Hematopoietic multipotent progenitor cell treated with erythropoietin and hydrocortisone succinate and interleukin-3 and kit ligand, for 17 days (in vitro differentiated cells): ENCODE data around the gene INS.
A peak's percentile ranks its signal among the peaks of the same experiment; 100 is the strongest.
"Not testable (repeated sequence)": the region's sequence is repeated elsewhere in the genome, so short reads cannot be mapped to it uniquely, and the experiment has no call there.

Source experiments
- DNase-seq: peaks from one replicate; pipeline ENCODE4 v3.0.0-alpha.2; 2015; ENCODE audit warnings: low spot score

Gene INS

DNA sequence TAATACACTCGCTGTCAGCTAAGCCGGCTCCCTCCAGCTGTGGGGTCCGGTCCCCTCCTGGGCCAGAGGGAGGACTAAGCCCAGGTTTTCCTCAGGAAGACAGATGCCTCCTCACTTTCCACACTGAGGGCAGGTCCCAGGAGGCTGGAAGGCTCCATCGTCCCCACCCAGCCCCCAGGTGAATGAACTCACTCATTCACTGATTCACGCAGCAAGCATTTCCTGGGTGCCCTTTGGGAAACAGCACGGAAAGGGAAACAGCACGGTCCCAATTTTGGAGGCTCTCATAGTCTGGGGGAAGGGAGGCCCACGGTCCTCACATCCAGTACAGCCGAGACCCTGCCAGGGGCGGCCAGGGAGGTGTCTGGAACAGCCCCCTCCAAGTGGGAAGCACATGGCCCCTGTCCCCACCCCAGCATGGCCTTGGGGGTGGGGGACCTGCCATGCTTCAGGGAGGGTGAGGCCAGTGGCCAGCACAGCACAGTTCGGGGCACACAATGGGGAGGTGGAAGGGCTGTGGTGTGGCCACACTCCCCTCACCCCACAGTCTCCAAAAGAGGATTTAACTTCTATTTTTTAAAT lies 19.9 kb upstream of the INS start:
- no peak for DNase-seq

- DNase-seq: no peak
Measured at GRCh38 chr11:2180347-2180746, 19.3 kb upstream of the INS start.

DNA sequence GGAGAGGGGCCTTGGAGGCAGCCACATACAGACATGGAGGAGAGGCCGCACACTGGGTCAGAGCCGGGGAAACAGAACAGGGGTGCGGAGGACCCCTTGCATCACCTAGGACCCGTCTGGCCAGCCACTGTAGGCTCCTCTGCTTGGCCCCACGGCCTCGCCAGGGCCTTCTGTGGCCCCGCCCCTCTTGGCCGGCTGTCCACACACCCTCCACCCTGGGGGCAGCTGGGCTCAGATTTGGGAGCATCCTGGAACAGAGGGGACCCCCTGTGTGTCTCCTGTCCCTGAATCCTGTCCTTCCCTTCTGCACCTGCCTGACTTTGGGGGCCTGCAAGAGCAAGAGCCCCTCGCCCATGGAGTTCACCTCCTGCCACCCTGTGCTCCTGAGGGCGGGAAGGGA lies 18.5 kb upstream of the INS start:
- DNase-seq: no peak

GRCh38 chr11:2178906-2179494 lies 18.0 kb upstream of the INS start:
- no peak for DNase-seq

- DNase-seq: not testable (repeated sequence)
Measured at GRCh38 chr11:2178055-2178773, 17.2 kb upstream of the INS start.

DNA sequence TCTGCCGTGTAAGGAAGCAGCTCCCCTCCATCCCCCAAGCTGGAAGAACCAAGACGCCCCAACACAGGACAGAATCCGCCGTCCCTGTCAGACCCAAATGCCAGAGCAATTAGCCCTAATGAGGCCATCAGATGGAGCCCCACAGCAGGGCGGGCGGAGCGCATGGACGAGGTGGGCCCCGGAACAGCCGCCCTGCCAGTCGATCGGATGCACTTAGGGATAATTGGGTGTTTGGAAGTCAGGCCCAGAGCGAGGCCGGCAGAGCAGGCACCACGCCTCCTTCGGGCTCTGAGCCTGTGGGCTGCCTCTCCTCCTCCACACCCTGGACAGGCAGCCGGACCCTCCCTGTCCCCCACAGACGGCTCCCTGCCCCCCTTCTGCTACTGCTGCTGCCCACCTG lies 16.1 kb upstream of the INS start:
- no peak for DNase-seq

DNA sequence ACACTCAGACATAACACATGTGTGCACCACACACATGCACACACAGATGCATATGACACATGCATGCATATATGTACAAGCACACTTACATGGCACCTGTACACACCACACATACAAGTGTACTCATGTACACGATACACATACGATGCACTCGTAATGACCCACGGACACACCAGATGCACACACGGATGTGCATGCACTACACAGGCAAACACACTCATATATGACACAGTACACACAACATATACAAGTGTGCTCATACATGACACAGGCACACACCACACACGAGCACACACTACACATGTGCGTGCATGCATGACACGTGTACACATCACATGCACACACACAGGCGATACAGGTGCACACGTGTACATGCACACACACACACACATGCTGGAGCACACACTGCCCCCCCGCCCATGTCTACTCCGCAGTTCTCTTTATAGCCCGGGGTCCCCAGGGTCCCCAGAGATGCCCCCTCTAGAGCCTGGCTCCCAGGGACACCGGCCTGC lies 15.4 kb upstream of the INS start:
- no peak for DNase-seq

DNA sequence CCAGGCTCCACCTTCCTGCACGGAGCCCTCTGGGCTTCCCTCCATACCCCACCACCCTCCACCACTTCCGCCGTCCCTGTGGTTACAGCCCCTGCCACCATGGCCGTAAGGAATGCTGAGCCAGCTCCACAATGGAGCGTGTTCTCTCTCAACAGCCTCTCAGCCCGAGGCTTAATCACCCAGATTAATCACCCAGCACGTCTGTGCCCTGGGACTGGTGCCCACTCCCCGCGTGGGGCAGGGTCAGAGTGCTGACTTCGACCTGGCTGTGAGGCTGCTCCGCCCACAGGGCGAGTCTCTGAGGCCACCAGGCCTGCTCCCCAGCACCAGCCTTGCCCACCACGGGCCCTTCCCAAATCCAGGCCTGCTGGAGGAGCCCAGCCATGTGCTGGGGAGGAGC lies 14.7 kb upstream of the INS start:
- no peak for DNase-seq

- DNase-seq: no peak
Measured at GRCh38 chr11:2174361-2174760, 13.4 kb upstream of the INS start.

GRCh38 chr11:2173761-2174160 lies 12.8 kb upstream of the INS start:
- DNase-seq: no peak

DNA sequence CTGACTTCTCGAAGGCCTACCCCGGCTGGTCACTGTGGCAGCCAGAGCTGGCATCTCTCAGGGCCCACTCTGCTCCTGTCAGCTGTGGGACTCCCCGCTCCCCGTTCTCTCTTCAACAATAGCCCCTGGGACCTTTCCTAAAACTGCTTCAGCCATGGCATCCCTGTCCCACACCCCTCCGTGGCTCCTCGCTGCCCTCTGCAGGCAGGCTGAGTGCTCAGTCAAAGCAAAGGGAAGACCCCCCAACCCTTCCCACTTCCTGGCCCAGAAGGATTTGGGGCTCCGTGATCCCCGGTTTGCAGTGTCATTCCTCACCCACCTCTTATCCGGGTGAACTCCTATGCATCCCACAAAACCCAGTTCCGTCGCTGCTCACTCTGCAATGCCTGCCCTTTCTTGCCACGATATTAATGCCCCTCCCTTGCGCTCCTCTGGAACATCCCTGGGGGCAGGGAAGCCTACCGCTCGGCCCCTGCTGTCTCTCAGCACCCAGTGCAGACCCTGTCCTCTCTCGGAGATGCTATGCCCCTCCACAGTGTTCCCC lies 12.2 kb upstream of the INS start:
- no peak for DNase-seq

GRCh38 chr11:2172676-2173075 lies 11.7 kb upstream of the INS start:
- DNase-seq: no peak

GRCh38 chr11:2171591-2172003 lies 10.6 kb upstream of the INS start, which contains the start of gene TH:
Gene TH (minus strand): TSS chr11:2171815. CDS start chr11:2171786, 29 bp downstream.
- no peak for DNase-seq

GRCh38 chr11:2169626-2170570 lies 8.9 kb upstream of the INS start:
- no peak for DNase-seq

- no peak for DNase-seq
Measured at GRCh38 chr11:2169005-2169378, 8.0 kb upstream of the INS start.

DNA sequence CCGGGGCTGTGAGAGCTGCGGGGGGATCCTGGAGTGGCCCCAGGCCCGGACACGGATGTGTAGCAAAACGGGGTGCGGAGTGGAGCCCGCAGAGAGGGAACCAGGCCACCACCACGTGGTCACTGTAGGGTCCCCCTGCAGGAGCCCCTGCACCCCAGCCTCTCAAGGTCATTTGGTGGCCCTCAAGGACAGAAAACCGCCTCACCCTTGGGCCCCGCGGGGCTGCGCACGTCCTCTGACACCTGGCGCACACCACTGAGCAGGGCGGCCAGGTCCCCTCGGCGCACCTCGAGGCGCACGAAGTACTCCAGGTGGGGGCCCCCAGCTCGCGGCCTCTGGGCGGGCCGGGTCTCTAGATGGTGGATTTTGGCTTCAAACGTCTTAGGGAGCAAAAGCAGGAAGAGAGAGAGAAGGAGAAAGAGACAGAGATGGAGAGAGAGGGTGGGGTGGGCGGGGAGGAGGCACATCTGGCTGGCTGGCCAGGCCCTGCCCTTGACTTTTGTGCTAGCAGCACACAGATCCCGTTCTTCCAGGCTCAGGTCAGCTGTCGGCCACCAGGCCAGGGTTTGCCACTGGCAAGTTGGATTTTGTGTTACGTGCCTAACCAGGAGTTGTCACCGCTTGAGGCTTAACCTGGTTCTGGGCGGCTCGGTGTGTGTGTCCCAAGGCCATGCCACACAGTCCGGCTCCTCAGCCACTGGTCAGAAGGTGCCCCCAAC lies 7.4 kb upstream of the INS start:
- no peak for DNase-seq

DNA sequence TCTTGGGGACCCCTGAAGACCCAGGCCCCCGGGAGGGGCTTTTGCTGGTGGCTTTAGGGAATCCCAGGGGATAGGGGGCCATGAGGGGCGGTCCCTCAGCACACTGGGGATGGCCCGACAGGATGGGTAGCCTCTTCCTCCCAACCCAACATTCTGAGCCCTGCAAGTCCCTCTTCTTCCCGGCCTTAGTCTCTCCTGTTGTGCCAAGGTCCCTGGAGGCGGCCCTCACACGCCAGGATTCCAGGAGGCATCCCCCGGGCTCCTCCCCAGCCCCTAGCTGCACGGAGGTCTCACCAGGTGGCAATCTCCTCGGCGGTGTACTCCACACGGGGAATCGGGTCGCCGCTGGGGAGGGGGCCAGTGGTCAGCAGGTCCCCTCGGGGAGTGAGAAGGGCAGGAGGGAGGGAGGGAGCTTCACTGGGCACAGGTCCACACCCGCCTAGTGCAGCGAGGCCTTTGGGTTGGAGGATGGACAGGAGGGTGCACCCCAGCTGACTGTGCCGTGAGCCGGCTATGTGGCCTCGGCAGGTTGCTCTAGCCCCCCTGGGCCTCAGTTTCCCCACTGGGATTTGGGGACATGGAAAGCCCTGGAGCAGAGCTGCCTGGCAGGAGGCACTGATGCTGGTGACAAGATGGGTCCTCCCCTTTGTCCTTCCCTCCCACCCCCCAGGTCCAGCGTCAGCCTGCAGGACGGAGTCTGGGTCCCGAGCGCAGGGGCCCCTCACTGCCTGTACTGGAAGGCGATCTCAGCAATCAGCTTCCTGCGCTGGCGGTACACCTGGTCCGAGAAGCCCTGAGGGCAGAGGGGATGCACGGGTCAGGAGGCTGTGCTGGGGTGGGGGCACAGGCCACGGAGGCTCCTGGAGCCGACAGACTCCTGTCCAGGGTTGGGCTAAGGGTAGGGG lies 6.4 kb upstream of the INS start:
- DNase-seq: no peak

DNA sequence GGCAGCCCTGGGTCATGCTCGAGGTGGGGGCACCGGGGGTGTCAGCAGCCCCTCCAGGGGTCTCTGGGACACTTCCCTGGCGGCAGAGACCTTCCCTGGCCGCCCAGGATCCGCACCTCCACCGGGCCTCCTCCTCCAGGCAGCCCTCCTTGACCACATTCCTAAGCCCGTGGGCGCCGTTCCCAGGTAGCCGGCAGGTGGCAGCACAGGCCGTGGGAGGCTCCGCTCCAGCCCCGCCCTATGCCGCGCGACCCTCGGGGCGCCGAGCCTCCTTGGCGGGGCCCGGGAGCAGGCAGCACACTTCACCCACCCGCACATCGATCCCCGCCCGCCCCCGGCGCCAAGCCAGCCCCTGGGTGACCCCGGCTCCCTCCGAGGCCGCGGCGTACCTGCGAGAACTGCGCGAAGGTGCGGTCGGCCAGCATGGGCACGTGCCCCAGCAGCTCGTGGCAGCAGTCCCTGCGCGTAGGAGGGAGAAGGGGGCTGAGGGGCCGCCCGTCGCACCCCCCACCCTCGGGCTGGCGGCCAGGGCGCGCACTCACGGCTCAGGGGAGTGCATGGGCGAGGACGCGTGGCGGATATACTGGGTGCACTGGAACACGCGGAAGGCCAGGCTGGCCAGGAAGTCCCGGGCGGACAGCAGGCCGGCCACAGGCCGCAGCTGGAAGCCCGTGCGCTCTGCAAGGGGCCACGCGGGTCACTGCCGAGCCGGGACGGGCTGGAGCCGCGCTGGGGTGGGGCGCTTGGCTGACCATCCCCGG lies 5.3 kb upstream of the INS start:
- DNase-seq: peak; percentile 20

DNA sequence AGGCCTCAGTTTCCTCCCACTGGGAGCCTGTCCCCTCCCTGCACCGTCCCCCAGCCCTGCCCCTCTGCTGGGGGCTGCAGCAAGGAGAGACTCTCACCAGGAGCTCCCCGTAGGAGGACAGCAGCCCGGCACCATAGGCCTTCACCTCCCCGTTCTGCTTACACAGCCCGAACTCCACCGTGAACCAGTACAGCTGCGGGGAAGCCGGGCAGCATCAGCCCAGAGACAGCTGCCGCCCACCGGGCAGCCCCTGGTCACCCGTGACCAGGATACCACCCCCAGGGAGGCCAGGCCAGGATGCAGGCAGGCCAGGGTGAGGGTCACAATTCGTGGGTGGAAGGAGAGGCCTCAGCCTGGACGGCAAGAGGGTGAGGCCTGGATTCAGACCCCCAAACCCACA lies 4.6 kb upstream of the INS start:
- DNase-seq: no peak
